NCI-H82 (cell line): ENCODE data around the gene ZC3H12C.

ENCODE experiments used
- DNase-seq: peaks from one replicate; lab custom pipeline; 2025; lab: John Stamatoyannopoulos, UW

Gene ZC3H12C

GRCh38 chr11:110152199-110152598 lies 59.0 kb downstream of the ZC3H12C start:
- peak; percentile 6 for DNase-seq

GRCh38 chr11:110153474-110153873 lies 60.3 kb downstream of the ZC3H12C start:
- DNase-seq = no peak

GRCh38 chr11:110156503-110156902 lies 63.3 kb downstream of the ZC3H12C start:
- no peak for DNase-seq

- no peak for DNase-seq
Observed at GRCh38 chr11:110158317-110159200, 65.4 kb downstream of the ZC3H12C start.

- no peak for DNase-seq
Observed at GRCh38 chr11:110159476-110159875, 66.3 kb downstream of the ZC3H12C start.

GRCh38 chr11:110160016-110160415 lies 66.8 kb downstream of the ZC3H12C start:
- DNase-seq = no peak

GRCh38 chr11:110160437-110160836 lies 67.2 kb downstream of the ZC3H12C start:
- DNase-seq = no peak

- no peak for DNase-seq
Observed at GRCh38 chr11:110161061-110161460, 67.9 kb downstream of the ZC3H12C start.

GRCh38 chr11:110162216-110162615 lies 69.0 kb downstream of the ZC3H12C start:
- DNase-seq = no peak

- no peak for DNase-seq
Observed at GRCh38 chr11:110165039-110165925, 72.1 kb downstream of the ZC3H12C start.

- no peak for DNase-seq
Observed at GRCh38 chr11:110168033-110168803, 75.0 kb downstream of the ZC3H12C start.

- DNase-seq = no peak
Observed at GRCh38 chr11:110169738-110170137, 76.5 kb downstream of the ZC3H12C start.

- no peak for DNase-seq
Observed at GRCh38 chr11:110172468-110173065, 79.4 kb downstream of the ZC3H12C start.

GRCh38 chr11:110173811-110174644 lies 80.8 kb downstream of the ZC3H12C start:
- DNase-seq = peak; percentile 50

GRCh38 chr11:110174645-110175310 lies 81.6 kb downstream of the ZC3H12C start:
- no peak for DNase-seq

GRCh38 chr11:110176366-110177085 lies 83.3 kb downstream of the ZC3H12C start:
- no peak for DNase-seq

GRCh38 chr11:110177086-110177456 lies 83.9 kb downstream of the ZC3H12C start:
- no peak for DNase-seq

GRCh38 chr11:110179064-110179463 lies 85.9 kb downstream of the ZC3H12C start:
- DNase-seq = no peak

- DNase-seq = no peak
Observed at GRCh38 chr11:110182886-110183285, 89.7 kb downstream of the ZC3H12C start.

GRCh38 chr11:110184456-110184855 lies 91.3 kb downstream of the ZC3H12C start:
- DNase-seq = no peak
